ENCODE results near the gene PDLIM1.
"Not testable (repeated sequence)": the region's sequence is repeated elsewhere in the genome, so short reads cannot be mapped to it uniquely, and the experiment has no call there.

DNA sequence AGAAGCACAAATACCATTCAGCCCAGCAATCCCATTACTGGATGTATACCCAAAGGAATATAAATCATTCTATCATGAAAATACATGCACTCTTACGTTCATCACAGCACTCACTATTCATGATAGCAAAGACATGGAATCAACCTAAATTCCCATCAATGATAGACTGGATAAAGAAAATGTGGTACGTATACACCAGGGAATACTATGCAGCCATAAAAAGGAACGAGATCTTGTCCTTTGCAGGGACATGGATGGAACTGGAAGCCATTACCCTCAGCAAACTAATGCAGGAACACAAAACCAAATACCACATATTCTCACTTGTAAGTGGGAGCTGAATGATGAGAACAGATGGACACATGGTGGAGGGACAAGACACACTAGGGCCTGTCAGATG, 50.7 kb downstream of the PDLIM1 start:
- not testable (repeated sequence) for TF ChIP-seq POLR2A (IDR thresholded peaks at IDR 0.05; ENCODE audit: low read length); GATA1 (IDR thresholded peaks at IDR 0.05; ENCODE audit: low read depth, low read length)
